Measurements from ENCODE around the gene TYW1B.
"Not testable (repeated sequence)": the region's sequence is repeated elsewhere in the genome, so short reads cannot be mapped to it uniquely, and the experiment has no call there.

Gene TYW1B

GRCh38 chr7:72618435-72619180, 209.4 kb downstream of the TYW1B start:
- DNase-seq: not testable (repeated sequence)

- not testable (repeated sequence) for DNase-seq
Observed at GRCh38 chr7:72609761-72610160, 218.2 kb downstream of the TYW1B start.

GRCh38 chr7:72607988-72608387, 220.0 kb downstream of the TYW1B start:
- not testable (repeated sequence) for DNase-seq

- DNase-seq: not testable (repeated sequence)
Observed at GRCh38 chr7:72605863-72606431, 222.1 kb downstream of the TYW1B start.

- DNase-seq: not testable (repeated sequence)
Observed at GRCh38 chr7:72604771-72605611, 223.0 kb downstream of the TYW1B start.

- DNase-seq: not testable (repeated sequence)
Observed at GRCh38 chr7:72603476-72603875, 224.5 kb downstream of the TYW1B start.

GRCh38 chr7:72603073-72603472, 224.9 kb downstream of the TYW1B start:
- no peak for DNase-seq

- DNase-seq: not testable (repeated sequence)
Observed at GRCh38 chr7:72601683-72602082, 226.3 kb downstream of the TYW1B start.

GRCh38 chr7:72590023-72590422, 238.0 kb downstream of the TYW1B start:
- DNase-seq: not testable (repeated sequence)

- not testable (repeated sequence) for DNase-seq
Observed at GRCh38 chr7:72587267-72587666, 240.7 kb downstream of the TYW1B start.

GRCh38 chr7:72584576-72584975, 243.4 kb downstream of the TYW1B start:
- DNase-seq: not testable (repeated sequence)

GRCh38 chr7:72583620-72584361, 244.2 kb downstream of the TYW1B start:
- DNase-seq: not testable (repeated sequence)

GRCh38 chr7:72580142-72580770, 247.7 kb downstream of the TYW1B start:
- not testable (repeated sequence) for DNase-seq

- no peak for DNase-seq
Observed at GRCh38 chr7:72577107-72577506, 250.9 kb downstream of the TYW1B start.

GRCh38 chr7:72561988-72562387, 266.0 kb downstream of the TYW1B start:
- DNase-seq: not testable (repeated sequence)

- DNase-seq: not testable (repeated sequence)
Observed at GRCh38 chr7:72559546-72559945, 268.5 kb downstream of the TYW1B start.

- DNase-seq: not testable (repeated sequence)
Observed at GRCh38 chr7:72556733-72557132, 271.3 kb downstream of the TYW1B start.

GRCh38 chr7:72555238-72555637, 272.8 kb downstream of the TYW1B start:
- DNase-seq: not testable (repeated sequence)

GRCh38 chr7:72554401-72554800, 273.6 kb downstream of the TYW1B start:
- not testable (repeated sequence) for DNase-seq

- not testable (repeated sequence) for DNase-seq
Observed at GRCh38 chr7:72550454-72550853, 277.5 kb downstream of the TYW1B start.

GRCh38 chr7:72546586-72547237, 281.3 kb downstream of the TYW1B start:
- DNase-seq: not testable (repeated sequence)

- not testable (repeated sequence) for DNase-seq
Observed at GRCh38 chr7:72544531-72544930, 283.5 kb downstream of the TYW1B start.

All from SIG-M5 (cell line).